ENCODE results near the gene LCLAT1.

DNA sequence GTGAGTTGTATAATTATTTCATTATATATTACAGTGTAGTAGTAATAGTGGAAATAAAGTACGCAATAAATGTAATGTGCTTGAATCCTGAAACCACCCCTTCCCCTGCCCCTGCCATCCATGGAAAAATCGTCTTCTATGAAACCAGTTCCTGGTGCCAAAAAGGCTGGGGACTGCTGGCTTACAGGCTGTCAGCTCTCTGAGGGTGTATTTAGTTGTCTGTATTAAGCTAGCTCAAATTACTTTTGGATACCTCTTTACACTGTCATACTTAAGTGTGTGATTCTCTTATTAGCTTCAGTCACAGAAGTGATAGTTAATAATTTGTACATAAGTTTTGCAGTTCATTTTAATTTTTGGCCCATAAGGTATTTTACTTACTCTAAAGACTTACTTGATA, 29.6 kb downstream of the LCLAT1 start:
- TF ChIP-seq, protein P1, sequence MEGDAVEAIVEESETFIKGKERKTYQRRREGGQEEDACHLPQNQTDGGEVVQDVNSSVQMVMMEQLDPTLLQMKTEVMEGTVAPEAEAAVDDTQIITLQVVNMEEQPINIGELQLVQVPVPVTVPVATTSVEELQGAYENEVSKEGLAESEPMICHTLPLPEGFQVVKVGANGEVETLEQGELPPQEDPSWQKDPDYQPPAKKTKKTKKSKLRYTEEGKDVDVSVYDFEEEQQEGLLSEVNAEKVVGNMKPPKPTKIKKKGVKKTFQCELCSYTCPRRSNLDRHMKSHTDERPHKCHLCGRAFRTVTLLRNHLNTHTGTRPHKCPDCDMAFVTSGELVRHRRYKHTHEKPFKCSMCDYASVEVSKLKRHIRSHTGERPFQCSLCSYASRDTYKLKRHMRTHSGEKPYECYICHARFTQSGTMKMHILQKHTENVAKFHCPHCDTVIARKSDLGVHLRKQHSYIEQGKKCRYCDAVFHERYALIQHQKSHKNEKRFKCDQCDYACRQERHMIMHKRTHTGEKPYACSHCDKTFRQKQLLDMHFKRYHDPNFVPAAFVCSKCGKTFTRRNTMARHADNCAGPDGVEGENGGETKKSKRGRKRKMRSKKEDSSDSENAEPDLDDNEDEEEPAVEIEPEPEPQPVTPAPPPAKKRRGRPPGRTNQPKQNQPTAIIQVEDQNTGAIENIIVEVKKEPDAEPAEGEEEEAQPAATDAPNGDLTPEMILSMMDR (IDR thresholded peaks at IDR 0.05; ENCODE audit: low read depth, low read length, poor library complexity, severe bottlenecking), result no peak
- no peak for TF ChIP-seq EZH2phosphoT487 (IDR thresholded peaks at IDR 0.05; ENCODE audit: borderline replicate concordance, low read length)

Measured in DOHH2 (cell line).